IPS DF 4.7 (cell line): ENCODE data around the gene DNAJC13.
A peak's percentile ranks its signal among the peaks of the same experiment; 100 is the strongest.
"Not testable (repeated sequence)": the region's sequence is repeated elsewhere in the genome, so short reads cannot be mapped to it uniquely, and the experiment has no call there.

Experiments used
- DNase-seq: peaks from one replicate; pipeline ENCODE4 v3.0.0-alpha.2; 2013; ENCODE audit warnings: low spot score; ENCODE audit errors: extremely low read depth

The DNAJC13 gene

GRCh38 chr3:132416807-132417694, at the start of gene DNAJC13:
DNAJC13 (plus strand) TSS chr3:132417502; CDS start chr3:132434551, 17,049 bp downstream.
- peak; percentile 68 for DNase-seq

- DNase-seq: no peak
These were observed 48.8 kb upstream of the DNAJC13 start for GRCh38 chr3:132368515-132368914.

- DNase-seq: no peak
These were observed 48.3 kb upstream of the DNAJC13 start for GRCh38 chr3:132368962-132369361.

GRCh38 chr3:132376945-132377354, 40.4 kb upstream of the DNAJC13 start:
- DNase-seq: not testable (repeated sequence)

GRCh38 chr3:132378048-132378762, 39.1 kb upstream of the DNAJC13 start:
- DNase-seq: no peak

GRCh38 chr3:132378846-132379245, 38.5 kb upstream of the DNAJC13 start:
- no peak for DNase-seq

GRCh38 chr3:132380920-132381319, 36.4 kb upstream of the DNAJC13 start:
- no peak for DNase-seq

- DNase-seq: no peak
These were observed 35.9 kb upstream of the DNAJC13 start for GRCh38 chr3:132381348-132381944.

- DNase-seq: no peak
These were observed 35.0 kb upstream of the DNAJC13 start for GRCh38 chr3:132382267-132382666.

GRCh38 chr3:132382688-132383194, 34.6 kb upstream of the DNAJC13 start:
- no peak for DNase-seq

- DNase-seq: no peak
These were observed 31.0 kb upstream of the DNAJC13 start for GRCh38 chr3:132386259-132386658.

GRCh38 chr3:132392675-132393074, 24.6 kb upstream of the DNAJC13 start:
- DNase-seq: not testable (repeated sequence)

GRCh38 chr3:132394320-132394719, 23.0 kb upstream of the DNAJC13 start:
- DNase-seq: no peak

- no peak for DNase-seq
These were observed 22.2 kb upstream of the DNAJC13 start for GRCh38 chr3:132395126-132395525.

GRCh38 chr3:132396255-132396654, 21.0 kb upstream of the DNAJC13 start:
- no peak for DNase-seq

GRCh38 chr3:132396776-132397175, 20.5 kb upstream of the DNAJC13 start:
- not testable (repeated sequence) for DNase-seq

- no peak for DNase-seq
These were observed 18.0 kb upstream of the DNAJC13 start for GRCh38 chr3:132399054-132399929.

- DNase-seq: no peak
These were observed 16.0 kb upstream of the DNAJC13 start for GRCh38 chr3:132401255-132401654.

- DNase-seq: no peak
These were observed 13.0 kb upstream of the DNAJC13 start for GRCh38 chr3:132404276-132404675.

- no peak for DNase-seq
These were observed 12.1 kb upstream of the DNAJC13 start for GRCh38 chr3:132405188-132405587.
